ENCODE measurements around the gene EML4. TPM values are rescaled to one million over a fixed set of nuclear protein-coding genes. Genes with fewer than 3 reads are reported as not detected.

EML4 gene
- total RNA-seq, 4 donors from 2014 or later, result 20.8 to 29.8 (median 25.3) TPM

- no peaks in the 10 kb centered on the region for H3K36me3 ChIP-seq
- TF ChIP-seq POLR2A (IDR thresholded peaks at IDR 0.05), result no peak
- no peak for TF ChIP-seq CTCF (IDR thresholded peaks at IDR 0.05)
- no peak for TF ChIP-seq EP300 (IDR thresholded peaks at IDR 0.05)
- DNase-seq (ENCODE audit: low spot score in 2 of 2), result no peak
- peaks cover 0 to 7% (median 0%) of the 10 kb centered on the region in 4 donors for H3K4me1 ChIP-seq
- no peak overlapping the region for H3K27ac ChIP-seq
- no peak overlapping the region for H3K4me3 ChIP-seq
- H3K27me3 ChIP-seq, result no peaks in the 10 kb centered on the region
- 64 to 69% methylated on average over 3 of the region's 3 CpGs for WGBS, 2 donors
- no peaks in the 10 kb centered on the region for H3K9me3 ChIP-seq
These were observed 70.1 kb downstream of the EML4 start for GRCh38 chr2:42239289-42239661.

- Histone ChIP-seq H3K27me3 (no peaks in the 10 kb centered on the region), H3K9me3 (no peaks in the 10 kb centered on the region), H3K4me1 (peaks cover 0 to 7% (median 0%) of the 10 kb centered on the region in 4 donors), H3K36me3 (no peaks in the 10 kb centered on the region), H3K27ac (no peak overlapping the region), H3K4me3 (no peak overlapping the region)
- DNase-seq (ENCODE audit: low spot score in 2 of 2), result no peak
- 87 to 90% methylated on average over 1 of the region's 1 CpG for WGBS, 2 donors
- TF ChIP-seq CTCF (IDR thresholded peaks at IDR 0.05) (no peak), POLR2A (IDR thresholded peaks at IDR 0.05) (no peak), EP300 (IDR thresholded peaks at IDR 0.05) (no peak)
These were observed 70.7 kb downstream of the EML4 start for GRCh38 chr2:42239811-42240210.

GRCh38 chr2:42241517-42241916 is 72.4 kb downstream of the EML4 start:
- no peaks in the 10 kb centered on the region for H3K27me3 ChIP-seq
- WGBS, 2 donors, result 68 to 69% methylated on average over 4 of the region's 4 CpGs
- no peak overlapping the region for H3K27ac ChIP-seq
- no peak overlapping the region for H3K4me3 ChIP-seq
- no peaks in the 10 kb centered on the region for H3K36me3 ChIP-seq
- TF ChIP-seq CTCF (IDR thresholded peaks at IDR 0.05) (no peak), POLR2A (IDR thresholded peaks at IDR 0.05) (no peak), EP300 (IDR thresholded peaks at IDR 0.05) (no peak)
- H3K9me3 ChIP-seq, result no peaks in the 10 kb centered on the region
- DNase-seq (ENCODE audit: low spot score in 2 of 2), result no peak
- peaks cover 0 to 7% (median 0%) of the 10 kb centered on the region in 4 donors for H3K4me1 ChIP-seq

GRCh38 chr2:42243297-42243696 is 74.1 kb downstream of the EML4 start:
- no peak overlapping the region for H3K4me3 ChIP-seq
- H3K27ac ChIP-seq, result no peak overlapping the region
- H3K27me3 ChIP-seq, result no peaks in the 10 kb centered on the region
- H3K36me3 ChIP-seq, result peaks cover 0 to 4% (median 0%) of the 10 kb centered on the region in 3 donors
- 86 to 91% methylated on average over 3 of the region's 3 CpGs for WGBS, 2 donors
- no peak for TF ChIP-seq EP300 (IDR thresholded peaks at IDR 0.05)
- TF ChIP-seq CTCF (IDR thresholded peaks at IDR 0.05), result no peak
- no peak for TF ChIP-seq POLR2A (IDR thresholded peaks at IDR 0.05)
- no peak for DNase-seq (ENCODE audit: low spot score in 2 of 2)
- no peaks in the 10 kb centered on the region for H3K9me3 ChIP-seq
- peaks cover 0 to 7% (median 0%) of the 10 kb centered on the region in 4 donors for H3K4me1 ChIP-seq

GRCh38 chr2:42244520-42244919 is 75.4 kb downstream of the EML4 start:
- H3K27ac ChIP-seq, result no peak overlapping the region
- no peaks in the 10 kb centered on the region for H3K9me3 ChIP-seq
- no peak for TF ChIP-seq POLR2A (IDR thresholded peaks at IDR 0.05)
- no peak for TF ChIP-seq EP300 (IDR thresholded peaks at IDR 0.05)
- TF ChIP-seq CTCF (IDR thresholded peaks at IDR 0.05), result no peak
- peaks cover 0 to 4% (median 0%) of the 10 kb centered on the region in 3 donors for H3K36me3 ChIP-seq
- H3K4me3 ChIP-seq, result no peak overlapping the region
- no peak for DNase-seq (ENCODE audit: low spot score in 2 of 2)
- H3K4me1 ChIP-seq, result peaks cover 0 to under 1% (median 0%) of the 10 kb centered on the region in 4 donors
- 81 to 83% methylated on average over 2 of the region's 2 CpGs for WGBS, 2 donors
- no peaks in the 10 kb centered on the region for H3K27me3 ChIP-seq

Measured in tibial nerve (tissue), 4 donors.